GM10266 (cell line): ENCODE results near the gene PCBP2.

Experiments
- DNase-seq: peaks from one replicate; pipeline ENCODE4 v3.0.0; 2012; ENCODE audit errors: extremely low spot score
- CTCF ChIP-seq: IDR thresholded peaks from 2 replicates; pipeline ENCODE4 v1.5.1; 2012; ENCODE audit warnings: mild to moderate bottlenecking, low read depth; ENCODE audit not compliant: control insufficient read depth, insufficient read depth; ENCODE audit errors: missing control alignments

The PCBP2 gene

GRCh38 chr12:53500142-53500775 is 48.4 kb downstream of the PCBP2 start:
- no peak for TF ChIP-seq CTCF
- DNase-seq: no peak

GRCh38 chr12:53500776-53501614 is 49.1 kb downstream of the PCBP2 start, which contains the start of gene TARBP2:
TSS of gene TARBP2 (plus strand) at chr12:53501283. CDS start at chr12:53501409, 126 bp downstream.
- peak; percentile 98 for DNase-seq
- TF ChIP-seq CTCF: no peak

- no peak for DNase-seq
Observed at GRCh38 chr12:53501615-53502181, 49.8 kb downstream of the PCBP2 start.

DNA sequence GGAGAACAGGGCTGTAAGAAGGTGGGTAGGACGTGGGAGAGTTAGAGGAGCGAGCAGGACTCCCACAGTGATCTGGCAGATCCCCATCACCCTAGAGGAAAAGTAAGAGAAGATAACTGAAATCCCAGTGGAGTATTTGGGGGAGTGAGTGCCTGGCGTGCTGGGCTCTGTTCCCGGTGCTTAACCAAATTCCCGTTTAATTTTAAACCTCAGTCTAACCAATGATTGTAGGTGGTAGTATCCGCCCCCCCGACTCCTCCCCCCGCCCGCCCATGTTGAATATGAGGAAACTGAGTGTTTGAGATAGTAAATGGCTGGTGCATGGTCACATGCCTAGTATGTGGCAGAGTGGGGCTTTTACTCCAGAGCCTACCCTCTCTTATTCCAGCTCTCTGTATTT is 50.4 kb downstream of the PCBP2 start:
- DNase-seq: no peak
- no peak for TF ChIP-seq CTCF

More at GRCh38 chr12:53501615-53502181, 49.8 kb downstream of the PCBP2 start:
- TF ChIP-seq CTCF: no peak

- no peak for TF ChIP-seq CTCF
- DNase-seq: no peak
Observed at GRCh38 chr12:53502983-53503728, 51.3 kb downstream of the PCBP2 start.

DNA sequence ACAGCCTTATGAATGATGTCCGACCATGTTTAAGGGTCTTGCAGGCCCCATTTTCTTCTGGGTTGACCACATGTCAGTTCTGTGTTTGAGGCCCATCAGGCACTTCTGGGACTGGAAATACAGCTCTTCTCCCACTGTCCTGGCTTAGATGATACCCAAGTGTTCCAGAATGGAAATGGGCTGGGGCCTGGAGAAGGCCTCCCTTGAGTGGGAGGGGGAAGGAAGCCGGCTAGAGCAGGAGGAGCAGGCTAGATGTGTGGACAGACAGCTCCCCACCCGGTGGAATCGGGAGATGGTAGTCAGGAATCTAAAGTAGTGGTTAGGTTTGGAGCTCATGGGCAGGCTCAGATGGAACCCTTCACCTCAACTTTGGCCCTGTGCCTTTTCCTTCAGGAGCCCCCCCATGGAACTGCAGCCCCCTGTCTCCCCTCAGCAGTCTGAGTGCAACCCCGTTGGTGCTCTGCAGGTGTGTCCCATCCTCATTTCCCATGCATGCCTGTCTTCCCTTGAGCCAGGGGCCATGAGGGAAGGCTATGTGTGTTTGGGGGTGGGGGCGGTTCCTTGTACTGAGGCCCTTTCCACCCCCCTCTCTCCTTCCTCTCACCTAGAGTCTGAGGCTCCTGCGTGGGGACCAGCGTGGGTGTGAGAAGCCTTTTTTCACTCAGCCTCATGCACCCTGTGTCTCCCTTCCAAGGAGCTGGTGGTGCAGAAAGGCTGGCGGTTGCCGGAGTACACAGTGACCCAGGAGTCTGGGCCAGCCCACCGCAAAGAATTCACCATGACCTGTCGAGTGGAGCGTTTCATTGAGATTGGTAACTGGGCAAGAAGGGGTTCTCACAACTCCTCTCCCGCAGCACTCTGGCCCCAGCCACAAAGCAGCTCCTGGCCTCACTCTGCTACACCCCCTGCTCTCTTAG is 52.4 kb downstream of the PCBP2 start:
- no peak for DNase-seq
- no peak for TF ChIP-seq CTCF
